Colon (tissue), 2 donors: Measurements from ENCODE around the gene DYRK1A.

ENCODE experiments used
- FAIRE-seq: peaks from 2 replicates; lab custom pipeline; 2012; peaks lifted over from hg19 to GRCh38; lab: Jason Lieb, UNC
- donor health status: control.
- donor health status: control.

Gene DYRK1A

DNA sequence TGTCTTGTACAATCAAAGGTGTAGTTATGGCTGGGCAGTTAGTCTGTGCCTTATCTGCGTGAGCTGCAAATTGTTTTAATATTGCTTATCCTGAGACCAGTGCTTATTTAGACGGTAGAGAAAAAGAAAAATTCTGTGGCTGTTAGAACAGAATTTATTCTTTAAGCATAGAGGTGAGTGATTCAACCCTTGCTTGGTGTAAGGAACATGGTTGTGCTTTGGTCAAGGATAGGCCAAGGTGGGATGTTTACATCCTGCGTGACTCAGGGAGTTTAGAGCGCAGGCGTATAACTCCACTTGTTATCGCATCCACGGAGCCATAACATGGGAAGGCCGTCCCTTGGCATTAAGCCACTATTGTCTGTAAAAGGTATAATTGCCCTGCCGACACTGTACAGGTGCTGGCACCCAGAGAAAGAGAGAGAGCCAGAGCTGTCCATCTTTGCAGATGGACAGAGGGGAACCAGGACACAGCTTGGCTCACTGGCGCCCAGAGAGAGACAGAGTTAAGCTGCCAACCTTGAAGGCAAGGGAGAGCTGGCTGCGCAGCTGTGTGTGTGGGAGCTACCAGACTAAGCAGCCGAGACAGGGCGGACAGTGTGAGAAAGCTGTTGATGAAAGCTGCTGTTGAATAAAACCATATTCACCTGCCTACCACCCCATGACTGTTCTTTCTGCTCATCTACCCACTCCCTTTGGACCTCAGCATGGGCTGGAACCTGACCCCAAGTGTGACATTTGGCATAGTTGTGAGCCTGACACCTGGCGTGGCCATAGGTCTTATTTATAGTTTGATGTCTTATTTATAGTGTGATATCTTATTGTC lies 200.4 kb downstream of the DYRK1A start:
- FAIRE-seq, result no peak

DNA sequence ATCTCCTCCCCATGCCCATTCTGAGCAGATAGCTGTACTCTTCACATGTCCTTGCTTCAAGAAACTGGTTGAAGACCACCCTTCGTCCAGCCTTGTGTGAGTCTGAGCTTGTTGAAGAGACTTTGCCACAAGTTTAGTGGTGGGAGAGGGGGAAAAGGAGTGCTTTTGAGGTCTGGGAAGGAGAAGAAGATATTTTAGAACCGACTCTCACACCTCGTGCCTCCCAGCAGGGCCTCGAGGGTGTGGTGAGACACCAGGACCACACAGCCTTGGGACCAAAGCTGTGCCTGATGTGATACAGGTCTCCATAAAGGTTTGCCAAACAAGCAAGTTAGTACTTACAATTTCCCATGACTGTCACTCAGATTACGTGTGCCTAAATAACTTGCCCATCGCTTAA lies 201.8 kb downstream of the DYRK1A start:
- no peak for FAIRE-seq

DNA sequence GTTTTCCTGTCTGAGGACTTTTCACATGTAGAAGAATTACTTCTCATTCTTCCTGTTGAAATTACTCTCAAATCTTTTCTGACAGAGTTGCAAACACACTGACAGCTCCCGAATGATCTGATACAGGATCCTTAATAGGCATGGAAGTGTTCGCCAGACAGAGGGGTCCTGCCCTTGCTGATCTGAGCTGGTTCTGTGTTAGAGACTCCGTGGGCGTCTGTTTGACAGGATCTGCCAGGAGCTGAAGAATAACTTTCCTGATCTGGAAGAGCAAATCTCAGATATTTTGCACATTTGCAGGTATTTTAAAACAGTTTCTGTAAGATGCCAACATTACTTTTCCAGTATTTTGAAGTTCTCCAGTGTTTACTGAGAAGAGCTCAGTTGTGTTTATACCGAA lies 202.3 kb downstream of the DYRK1A start:
- FAIRE-seq, result no peak

DNA sequence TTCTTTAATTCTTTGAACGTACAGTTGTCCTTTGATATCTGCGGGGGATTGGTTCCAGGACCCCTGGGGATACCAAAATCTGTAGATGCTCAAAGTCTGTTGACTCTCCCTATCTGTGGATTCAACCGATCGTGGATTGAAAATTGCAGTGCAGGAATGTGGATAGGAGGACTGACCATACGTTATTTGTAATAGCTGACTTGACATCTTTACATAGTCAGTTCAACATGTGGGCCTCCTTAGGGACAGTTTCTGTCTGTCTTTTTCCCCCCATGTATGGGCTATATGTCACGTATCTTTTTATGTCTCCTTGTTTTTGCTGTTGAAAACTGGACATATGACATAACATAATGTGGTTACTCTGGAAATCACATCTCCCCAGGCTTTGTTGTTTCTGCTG lies 204.9 kb downstream of the DYRK1A start:
- FAIRE-seq, result no peak

DNA sequence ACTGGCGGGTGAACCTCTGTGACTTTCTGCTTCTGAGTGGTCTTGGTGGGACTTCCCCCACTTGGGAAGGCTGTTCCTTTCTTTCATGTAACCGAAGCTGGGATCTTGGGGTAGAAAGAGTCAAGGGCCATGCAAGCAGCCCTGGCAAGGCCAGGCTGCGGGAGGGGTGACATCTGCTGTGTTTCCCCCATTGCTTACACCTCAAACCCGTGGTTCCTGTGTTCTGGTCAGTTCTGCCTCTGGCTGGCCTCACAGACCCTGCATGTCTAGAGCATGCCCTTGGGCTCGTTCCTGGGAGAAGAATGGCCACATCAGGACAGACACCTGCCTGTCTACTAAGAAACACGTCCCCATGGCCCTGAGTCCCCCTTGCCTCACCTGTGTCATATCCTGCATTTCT lies 207.7 kb downstream of the DYRK1A start:
- no peak for FAIRE-seq

DNA sequence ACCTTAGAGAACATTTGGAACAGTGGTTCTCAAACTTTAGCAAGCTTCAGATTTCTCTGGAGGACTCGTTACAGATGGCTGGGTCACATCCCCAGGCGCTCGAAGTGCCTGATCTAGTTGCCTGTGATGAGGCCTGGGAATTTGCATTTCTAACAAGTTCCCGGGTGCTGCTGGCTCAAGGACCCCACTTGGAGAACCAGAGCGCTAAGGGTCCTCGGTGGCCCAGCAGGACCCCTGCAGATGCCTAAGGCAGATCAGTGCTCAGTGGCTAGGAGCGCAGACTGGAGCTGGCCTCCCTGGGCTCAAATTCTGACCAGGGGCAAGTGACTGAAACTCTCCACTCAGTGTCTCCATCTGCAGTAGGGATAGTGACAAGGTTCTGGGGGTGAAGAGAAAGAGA lies 208.2 kb downstream of the DYRK1A start:
- no peak for FAIRE-seq

DNA sequence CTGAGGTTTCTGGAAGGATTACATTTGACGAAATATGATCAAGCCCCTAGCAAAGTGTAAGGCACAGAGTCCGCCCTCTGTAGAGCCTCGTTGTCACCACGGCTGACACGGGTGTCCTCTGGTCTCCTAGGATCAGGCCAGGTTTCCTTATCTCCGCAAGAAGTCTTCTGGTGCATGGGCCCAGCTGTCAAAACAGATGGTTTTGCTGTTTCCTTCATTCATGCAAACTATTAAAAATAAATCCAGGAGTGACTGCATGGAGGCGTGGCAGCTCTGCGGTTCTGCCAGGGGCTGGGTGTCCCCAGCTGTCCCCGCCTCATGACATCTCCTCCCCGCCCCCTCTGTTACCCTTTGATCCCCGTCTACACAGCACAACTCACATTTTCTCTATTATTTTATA lies 209.0 kb downstream of the DYRK1A start:
- FAIRE-seq, result no peak
